CMK (cell line): Measurements from ENCODE around the gene SYT6.

Experiments
- DNase-seq: peaks from one replicate; pipeline ENCODE4 v3.0.0-alpha.2; 2010; ENCODE audit warnings: low read depth

SYT6 gene

DNA sequence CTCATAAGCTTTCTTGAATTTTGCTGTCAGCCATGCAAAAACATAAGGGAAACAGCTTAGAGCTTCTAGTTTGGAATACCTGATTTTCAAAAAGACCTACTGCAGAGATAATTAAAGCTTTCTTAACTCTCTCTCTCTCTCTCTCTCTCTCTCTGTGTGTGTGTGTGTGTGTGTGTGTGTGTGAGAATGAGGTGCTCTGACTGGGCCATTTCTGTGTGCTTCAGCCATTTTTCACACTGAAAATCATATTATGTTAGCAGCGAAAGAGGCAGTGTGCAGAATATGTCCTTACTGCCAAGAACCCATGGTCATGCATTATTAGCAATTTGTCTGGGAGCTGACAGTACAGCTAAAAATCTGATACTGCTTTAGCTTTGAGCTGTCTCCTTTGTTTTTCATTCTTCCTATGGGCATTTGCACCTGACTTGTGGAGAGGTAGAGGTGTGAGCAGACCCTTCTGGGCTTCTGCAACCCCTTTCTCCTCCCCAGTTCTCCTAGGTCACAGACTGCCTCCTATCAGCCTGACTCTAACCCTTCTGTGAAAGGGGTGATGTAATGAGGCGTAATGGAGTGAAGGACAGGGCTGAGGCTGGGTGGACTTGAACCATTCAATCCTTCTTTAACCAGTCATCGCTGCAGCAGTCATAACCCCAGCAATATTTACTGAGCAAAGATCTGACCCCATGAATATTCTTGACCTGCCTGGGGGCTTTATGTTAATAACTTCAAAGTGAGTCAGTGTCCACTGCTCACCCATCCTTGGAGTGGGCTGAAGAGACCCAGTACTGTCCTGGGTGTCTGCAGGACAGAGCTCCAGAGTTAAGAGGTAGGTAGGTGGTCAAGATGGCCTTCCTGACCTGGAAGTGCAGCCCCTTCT lies 61.2 kb downstream of the SYT6 start:
- DNase-seq, result no peak

GRCh38 chr1:114091711-114092110 lies 62.0 kb downstream of the SYT6 start:
- DNase-seq, result no peak

DNA sequence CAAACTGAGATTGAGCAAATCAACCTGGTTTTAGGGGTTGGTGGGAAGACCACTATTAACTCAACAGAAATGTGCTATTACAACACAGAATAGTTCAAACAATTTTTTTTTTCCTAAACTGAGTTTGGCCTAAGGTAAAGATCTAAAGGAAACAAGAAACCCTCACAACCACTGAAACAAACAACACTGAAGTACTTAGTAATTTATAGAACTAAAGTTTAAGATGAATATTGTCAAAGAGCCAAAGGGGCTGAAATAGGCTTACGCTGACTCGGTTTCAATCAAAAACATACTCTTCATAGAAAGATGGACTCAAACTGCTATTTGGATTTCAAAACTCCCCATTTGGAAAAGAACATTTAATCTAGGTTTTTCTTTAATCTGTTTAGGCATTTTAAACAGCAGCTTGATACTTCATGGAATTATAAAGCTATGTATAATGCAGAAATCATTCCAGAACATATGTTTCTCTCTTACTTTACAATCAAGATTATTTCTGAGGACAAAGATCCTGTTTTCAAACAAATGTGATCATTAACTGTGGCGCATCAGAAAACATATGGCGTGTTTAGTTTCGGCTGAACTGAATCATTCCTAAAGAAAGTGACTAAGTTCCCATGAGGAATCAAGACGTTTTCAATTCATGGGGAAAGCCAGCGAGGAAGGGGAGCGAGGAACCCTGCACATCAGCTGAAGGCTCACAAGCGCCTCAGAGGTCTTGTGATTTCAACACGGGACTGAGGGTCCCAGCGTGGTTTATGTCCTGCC lies 62.7 kb downstream of the SYT6 start:
- DNase-seq, result no peak

DNA sequence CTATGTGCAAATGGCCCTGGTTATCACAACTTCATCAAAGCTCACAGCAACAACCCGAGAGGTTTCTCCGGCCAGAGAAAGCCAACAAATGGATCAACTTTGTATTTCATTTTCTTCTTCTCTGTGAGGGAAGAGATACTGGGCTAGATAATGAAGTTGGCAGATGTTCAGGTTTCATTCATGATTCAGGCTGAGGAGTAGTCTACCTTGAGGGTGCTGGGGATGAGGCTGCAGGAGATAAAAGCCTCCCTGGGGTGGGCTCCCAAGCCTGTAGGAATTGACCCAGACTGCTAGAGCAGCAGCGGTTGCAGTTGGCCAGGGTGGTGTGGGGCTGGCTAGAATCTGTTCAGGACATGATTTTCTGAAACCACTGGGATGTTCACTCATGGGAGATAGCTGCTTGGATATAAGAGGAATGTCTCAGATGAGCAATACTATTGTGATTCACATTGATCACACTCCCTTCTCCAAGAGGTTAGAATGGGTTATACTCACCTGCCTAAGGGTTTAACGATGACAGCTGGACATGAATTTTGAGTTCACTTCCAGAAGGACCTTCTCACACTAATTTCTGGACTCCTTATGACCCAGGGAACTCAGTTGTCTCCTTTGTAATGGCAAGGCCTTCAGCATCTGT lies 64.0 kb downstream of the SYT6 start:
- DNase-seq, result no peak

GRCh38 chr1:114088392-114089299 lies 65.0 kb downstream of the SYT6 start:
- peak; percentile 50 for DNase-seq

GRCh38 chr1:114087495-114087894 lies 66.2 kb downstream of the SYT6 start:
- no peak for DNase-seq

DNA sequence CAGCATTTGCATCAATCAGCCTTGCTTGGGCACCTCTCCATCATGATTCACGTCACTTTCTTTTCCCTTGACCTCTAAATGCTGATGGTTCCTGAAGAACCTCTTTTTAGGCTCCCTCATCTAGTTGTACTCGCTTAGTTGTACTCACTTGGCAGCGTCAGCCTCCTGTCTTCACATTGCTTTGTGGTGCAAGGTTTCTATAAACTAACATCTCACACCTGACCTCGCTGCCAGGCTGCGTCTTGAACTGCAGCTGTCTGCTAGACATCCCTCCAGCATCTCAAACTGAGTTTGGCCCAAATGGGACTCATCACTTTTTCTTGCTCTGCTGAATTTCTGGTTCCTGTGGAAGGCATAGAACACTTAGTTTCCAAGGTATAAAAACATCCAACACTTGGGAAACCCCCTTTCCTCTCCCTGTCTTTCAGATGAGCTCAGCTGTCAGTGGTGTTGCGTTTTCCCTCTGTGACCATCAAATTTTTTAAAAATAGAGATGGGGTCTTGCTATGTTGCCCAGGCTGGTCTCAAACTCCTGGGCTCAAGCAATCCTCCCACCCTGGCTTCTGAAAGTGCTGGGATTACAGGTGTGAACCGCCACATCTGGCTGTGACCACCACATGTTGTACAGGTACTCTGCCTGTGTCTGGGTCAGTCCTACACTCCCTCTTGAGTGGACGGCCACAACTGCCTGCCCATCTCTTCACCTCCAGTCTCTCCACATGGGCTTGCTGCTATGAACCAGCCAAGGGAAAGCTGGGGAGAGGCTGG lies 66.9 kb downstream of the SYT6 start:
- no peak for DNase-seq

GRCh38 chr1:114082867-114083585 lies 70.6 kb downstream of the SYT6 start:
- DNase-seq, result no peak

GRCh38 chr1:114082304-114082630 lies 71.4 kb downstream of the SYT6 start:
- no peak for DNase-seq

GRCh38 chr1:114081437-114082303 lies 72.0 kb downstream of the SYT6 start:
- no peak for DNase-seq

DNA sequence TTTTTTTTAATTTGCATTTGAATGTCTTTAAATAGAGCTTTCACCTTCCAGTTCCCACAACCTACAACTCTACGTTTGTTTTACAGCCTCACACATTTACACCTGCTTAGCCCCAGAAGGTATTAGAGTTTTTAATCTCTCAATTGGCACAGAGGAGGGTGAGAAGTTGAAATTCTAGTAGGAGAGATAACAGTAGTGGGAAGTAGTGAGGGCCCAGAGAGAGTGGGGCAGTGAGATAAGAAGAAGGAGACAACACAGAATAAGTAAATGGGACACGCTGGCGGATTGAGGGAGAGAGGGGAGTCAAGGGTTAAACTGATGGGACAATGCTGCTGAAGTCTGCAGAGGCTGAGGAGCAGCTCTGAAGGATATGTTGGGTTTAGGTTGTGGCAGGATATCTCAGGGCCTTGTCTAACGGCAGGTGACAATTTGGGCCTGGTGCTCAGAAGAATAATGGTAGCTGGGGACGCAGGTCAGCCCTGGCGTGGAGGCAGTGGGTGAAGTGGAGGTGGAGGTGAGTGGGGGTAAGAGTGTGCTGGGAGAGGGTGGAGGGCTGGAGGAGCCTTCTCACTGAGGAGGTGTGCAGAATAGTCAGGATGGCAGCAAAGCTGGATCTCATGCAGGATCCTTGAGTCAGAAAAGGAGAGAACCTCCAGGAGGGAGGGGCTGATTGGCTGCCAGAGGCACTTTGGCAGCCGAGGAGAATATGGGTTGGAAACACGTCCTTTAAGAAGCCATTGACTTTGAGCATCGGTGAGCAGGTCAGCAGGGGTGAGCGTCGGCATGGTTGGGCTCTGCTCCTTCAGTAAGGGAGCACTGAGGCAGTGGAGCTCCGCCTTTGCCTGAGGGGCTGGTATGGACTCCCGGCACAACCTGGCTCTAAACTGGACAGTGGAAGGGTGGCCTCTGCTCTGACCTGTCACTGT lies 72.9 kb downstream of the SYT6 start:
- DNase-seq, result peak; percentile 49

DNA sequence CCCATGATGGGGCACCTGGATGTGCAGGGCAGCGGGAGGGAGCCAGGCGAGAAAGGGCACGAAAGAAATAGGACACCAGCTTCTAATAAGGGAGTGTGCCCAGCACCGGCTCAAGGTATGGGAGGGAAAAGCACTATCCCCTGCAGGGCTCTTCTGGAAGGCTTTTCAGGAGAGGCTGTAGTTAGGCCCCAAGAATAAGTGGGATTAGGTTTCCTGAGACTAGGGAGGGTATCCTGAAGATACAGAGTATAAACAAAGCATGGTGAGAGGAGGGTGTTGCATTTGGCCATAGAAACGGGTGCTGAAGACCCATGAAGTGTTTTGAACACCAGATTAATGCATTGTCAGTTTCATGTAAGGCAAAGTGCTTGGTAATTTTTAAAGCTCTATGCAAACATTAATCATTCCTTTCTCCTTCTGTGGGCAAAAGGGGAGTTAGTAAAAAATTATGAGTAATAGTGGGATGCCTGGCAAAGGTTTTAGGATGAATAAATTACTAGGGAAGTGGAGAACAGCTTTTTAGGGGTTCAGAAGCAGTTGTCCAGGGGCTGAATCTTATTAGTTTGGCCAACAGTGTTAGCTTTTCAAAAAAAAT lies 74.0 kb downstream of the SYT6 start:
- DNase-seq, result no peak

GRCh38 chr1:114078116-114078515 lies 75.6 kb downstream of the SYT6 start:
- peak; percentile 63 for DNase-seq

DNA sequence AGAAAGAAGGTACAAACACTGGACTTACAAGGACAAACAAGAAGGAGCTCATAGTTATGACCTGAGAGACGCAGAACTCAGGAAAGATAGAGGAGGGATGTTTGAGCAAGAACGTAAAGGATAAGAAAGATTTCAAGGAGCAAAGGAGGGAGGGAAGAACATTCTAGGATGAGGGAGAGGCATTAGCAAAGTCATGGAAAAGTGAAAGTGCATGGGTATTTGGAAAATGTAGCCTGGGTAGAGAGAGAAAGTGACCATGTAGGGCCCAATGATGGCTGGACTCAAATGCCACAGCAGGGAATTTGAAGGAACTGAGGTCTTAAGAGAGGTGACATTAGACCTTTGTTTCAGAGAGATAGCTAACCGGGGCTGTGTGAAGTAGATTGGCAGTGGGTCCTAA lies 76.5 kb downstream of the SYT6 start:
- DNase-seq, result no peak

GRCh38 chr1:114076308-114076707 lies 77.4 kb downstream of the SYT6 start:
- no peak for DNase-seq

GRCh38 chr1:114075546-114076242 lies 78.0 kb downstream of the SYT6 start:
- DNase-seq, result no peak

- DNase-seq, result no peak
Observed at GRCh38 chr1:114075105-114075504, 78.6 kb downstream of the SYT6 start.
